PC-3 (cell line): ENCODE measurements around the gene TARS1.

ENCODE experiments used
- EZH2 ChIP-seq: fragments of 300-600 bp; sonication (generic); IDR thresholded peaks from one replicate; pipeline ENCODE4 v1.6.1; 2017; ENCODE audit warnings: antibody characterized with exemption, mild to moderate bottlenecking, low read length; ENCODE audit not compliant: unreplicated experiment
- EZH2phosphoT487 ChIP-seq: fragments of 300-600 bp; sonication (generic); IDR thresholded peaks from 2 replicates; pipeline ENCODE4 v1.6.1; 2018; ENCODE audit warnings: mild to moderate bottlenecking, antibody characterized with exemption, low read length, borderline replicate concordance
- TF ChIP-seq, protein P1 (sequence below): fragments of 300-600 bp; sonication (generic); conservative IDR thresholded peaks from 2 replicates; pipeline ENCODE4 v1.5.1; 2017; ENCODE audit warnings: antibody characterized with exemption, low read depth, mild to moderate bottlenecking, low read length

DNA sequence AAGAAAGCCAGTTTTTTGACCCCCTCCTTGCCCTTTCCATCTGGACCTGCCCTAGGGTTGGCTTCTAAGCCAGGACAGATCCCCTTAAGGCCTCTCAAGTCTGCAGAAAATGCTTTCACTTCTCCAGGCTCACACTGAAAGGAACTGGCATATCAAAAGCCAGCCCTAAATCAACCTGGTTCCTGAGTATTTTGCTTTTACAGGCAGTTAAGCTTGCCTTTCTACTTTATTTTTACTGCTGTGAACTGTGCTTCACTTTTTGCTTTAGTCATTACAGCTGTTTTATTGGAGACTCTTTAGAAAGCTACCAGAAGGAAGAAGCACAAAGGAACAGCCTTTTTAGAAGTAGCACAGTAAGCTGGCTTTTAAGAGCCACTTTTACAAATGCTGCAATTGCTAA is 5.0 kb downstream of the TARS1 start:
- TF ChIP-seq, protein P1, sequence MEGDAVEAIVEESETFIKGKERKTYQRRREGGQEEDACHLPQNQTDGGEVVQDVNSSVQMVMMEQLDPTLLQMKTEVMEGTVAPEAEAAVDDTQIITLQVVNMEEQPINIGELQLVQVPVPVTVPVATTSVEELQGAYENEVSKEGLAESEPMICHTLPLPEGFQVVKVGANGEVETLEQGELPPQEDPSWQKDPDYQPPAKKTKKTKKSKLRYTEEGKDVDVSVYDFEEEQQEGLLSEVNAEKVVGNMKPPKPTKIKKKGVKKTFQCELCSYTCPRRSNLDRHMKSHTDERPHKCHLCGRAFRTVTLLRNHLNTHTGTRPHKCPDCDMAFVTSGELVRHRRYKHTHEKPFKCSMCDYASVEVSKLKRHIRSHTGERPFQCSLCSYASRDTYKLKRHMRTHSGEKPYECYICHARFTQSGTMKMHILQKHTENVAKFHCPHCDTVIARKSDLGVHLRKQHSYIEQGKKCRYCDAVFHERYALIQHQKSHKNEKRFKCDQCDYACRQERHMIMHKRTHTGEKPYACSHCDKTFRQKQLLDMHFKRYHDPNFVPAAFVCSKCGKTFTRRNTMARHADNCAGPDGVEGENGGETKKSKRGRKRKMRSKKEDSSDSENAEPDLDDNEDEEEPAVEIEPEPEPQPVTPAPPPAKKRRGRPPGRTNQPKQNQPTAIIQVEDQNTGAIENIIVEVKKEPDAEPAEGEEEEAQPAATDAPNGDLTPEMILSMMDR: no peak
- TF ChIP-seq EZH2: no peak
- no peak for TF ChIP-seq EZH2phosphoT487
